ENCODE measurements around the gene EFCAB8.
A peak's percentile ranks its signal among the peaks of the same experiment; 100 is the strongest.
"Not testable (repeated sequence)": the region's sequence is repeated elsewhere in the genome, so short reads cannot be mapped to it uniquely, and the experiment has no call there.

EFCAB8 gene

GRCh38 chr20:32969356-32970114, 110.8 kb downstream of the EFCAB8 start:
- 93 to 94% methylated on average over 13 of the region's 13 CpGs for WGBS, 2 experiments
- no peak overlapping the region for H3K4me3 ChIP-seq (ENCODE audit: insufficient read depth, low read depth, low read length)
- H3K27ac ChIP-seq (ENCODE audit: insufficient read depth, low read depth, low read length, poor library complexity, severe bottlenecking) = no peak overlapping the region

DNA sequence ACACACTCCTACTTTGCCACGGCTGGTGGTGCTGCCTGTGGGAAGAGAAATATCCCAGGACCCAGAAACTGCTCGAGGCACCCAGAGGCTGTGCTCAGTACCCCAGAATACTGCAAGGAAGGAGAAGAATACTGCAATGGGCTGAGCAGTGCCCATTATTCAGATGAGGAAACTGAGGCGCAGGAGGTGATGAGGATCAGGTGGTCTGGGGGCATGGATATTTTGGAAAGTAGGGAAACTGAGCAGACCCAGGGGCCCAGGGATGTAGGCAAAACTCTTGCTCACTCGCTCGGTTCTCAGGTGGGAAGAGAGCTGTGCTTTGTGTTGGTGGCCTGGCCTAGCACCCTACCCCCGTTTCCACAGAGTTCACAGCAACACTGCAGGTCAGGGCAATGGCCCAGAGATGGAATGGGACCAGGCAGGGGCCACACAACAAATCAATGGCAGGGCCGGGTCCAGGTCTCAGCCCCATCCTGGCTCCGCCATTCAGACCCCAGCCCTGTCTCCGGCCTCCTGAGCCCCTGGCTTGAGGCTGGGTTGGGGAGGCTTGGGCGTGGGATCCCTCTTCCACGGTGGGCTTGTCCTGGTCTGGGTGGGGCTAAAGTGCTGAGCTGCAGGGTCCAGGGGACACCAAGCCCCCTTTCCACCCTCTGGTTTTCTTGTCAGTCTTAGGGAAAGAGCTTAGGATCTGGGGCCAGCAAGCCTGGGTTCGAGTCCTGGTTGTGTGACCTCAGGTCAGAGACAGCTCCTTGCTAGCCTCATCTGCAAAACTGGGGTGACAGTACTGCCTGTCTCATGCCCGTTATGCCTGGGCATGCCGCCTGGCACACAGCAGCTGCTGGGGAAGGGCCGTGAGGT, 111.6 kb downstream of the EFCAB8 start:
- H3K27me3 ChIP-seq (ENCODE audit: control insufficient read depth, insufficient read depth, low read length, poor library complexity, severe bottlenecking) = no peaks in the 10 kb centered on the region
- no peaks in the 10 kb centered on the region for H3K36me3 ChIP-seq (ENCODE audit: control insufficient read depth, insufficient read depth, low read length)
- H3K4me3 ChIP-seq (ENCODE audit: insufficient read depth, low read depth, low read length) = no peak overlapping the region
- peaks cover 26% of the 10 kb centered on the region for H3K4me1 ChIP-seq (ENCODE audit: control insufficient read depth, insufficient read depth, low read length)
- H3K9me3 ChIP-seq (ENCODE audit: control insufficient read depth, low read length) = no peaks in the 10 kb centered on the region
- 96 to 97% methylated on average over 15 of the region's 15 CpGs for WGBS, 2 experiments
- no peak overlapping the region for H3K27ac ChIP-seq (ENCODE audit: insufficient read depth, low read depth, low read length, poor library complexity, severe bottlenecking)

More at GRCh38 chr20:32969356-32970114, 110.8 kb downstream of the EFCAB8 start:
- H3K27me3 ChIP-seq (ENCODE audit: control insufficient read depth, insufficient read depth, low read length, poor library complexity, severe bottlenecking) = no peaks in the 10 kb centered on the region
- no peaks in the 10 kb centered on the region for H3K9me3 ChIP-seq (ENCODE audit: control insufficient read depth, low read length)
- H3K36me3 ChIP-seq (ENCODE audit: control insufficient read depth, insufficient read depth, low read length) = no peaks in the 10 kb centered on the region
- peaks cover 25% of the 10 kb centered on the region for H3K4me1 ChIP-seq (ENCODE audit: control insufficient read depth, insufficient read depth, low read length)

- Histone ChIP-seq H3K36me3 (ENCODE audit: control insufficient read depth, insufficient read depth, low read length) (no peaks in the 10 kb centered on the region), H3K27me3 (ENCODE audit: control insufficient read depth, insufficient read depth, low read length, poor library complexity, severe bottlenecking) (no peaks in the 10 kb centered on the region), H3K4me3 (ENCODE audit: insufficient read depth, low read depth, low read length) (no peak overlapping the region), H3K9me3 (ENCODE audit: control insufficient read depth, low read length) (no peaks in the 10 kb centered on the region), H3K4me1 (ENCODE audit: control insufficient read depth, insufficient read depth, low read length) (peaks cover 26% of the 10 kb centered on the region), H3K27ac (ENCODE audit: insufficient read depth, low read depth, low read length, poor library complexity, severe bottlenecking) (no peak overlapping the region)
- 84 to 91% methylated on average over 2 of the region's 2 CpGs for WGBS, 2 experiments
Observed at GRCh38 chr20:32970973-32971300, 112.2 kb downstream of the EFCAB8 start.

DNA sequence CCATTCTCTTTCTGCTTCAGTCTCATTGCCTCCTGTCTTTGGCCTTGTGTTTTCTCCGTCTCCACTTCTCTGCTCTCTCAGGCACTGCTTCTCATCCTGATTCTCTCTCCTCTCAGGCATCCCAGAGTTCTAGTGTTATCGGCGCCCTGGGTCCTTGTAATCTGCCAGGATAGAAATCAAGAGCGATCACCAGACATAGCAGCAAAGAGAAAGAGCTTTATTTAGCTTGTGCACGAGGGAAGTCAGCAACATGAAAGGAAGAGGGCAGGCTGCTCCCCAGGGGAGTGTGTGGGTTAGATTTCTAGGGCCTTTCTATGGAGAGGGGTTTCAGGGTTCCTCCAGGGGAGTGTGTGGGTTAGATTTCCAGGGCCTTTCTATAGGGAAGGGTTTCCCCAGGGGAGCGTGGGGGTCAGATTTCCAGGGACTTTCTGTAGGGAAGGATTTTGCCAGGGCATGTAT, 113.0 kb downstream of the EFCAB8 start:
- peak overlapping the region; percentile 9 for H3K27ac ChIP-seq (ENCODE audit: insufficient read depth, low read depth, low read length, poor library complexity, severe bottlenecking)
- H3K9me3 ChIP-seq (ENCODE audit: control insufficient read depth, low read length) = no peaks in the 10 kb centered on the region
- H3K36me3 ChIP-seq (ENCODE audit: control insufficient read depth, insufficient read depth, low read length) = no peaks in the 10 kb centered on the region
- H3K27me3 ChIP-seq (ENCODE audit: control insufficient read depth, insufficient read depth, low read length, poor library complexity, severe bottlenecking) = no peaks in the 10 kb centered on the region
- H3K4me3 ChIP-seq (ENCODE audit: insufficient read depth, low read depth, low read length) = no peak overlapping the region
- 47 to 51% methylated on average over 6 of the region's 6 CpGs for WGBS, 2 experiments
- H3K4me1 ChIP-seq (ENCODE audit: control insufficient read depth, insufficient read depth, low read length) = peaks cover 26% of the 10 kb centered on the region

DNA sequence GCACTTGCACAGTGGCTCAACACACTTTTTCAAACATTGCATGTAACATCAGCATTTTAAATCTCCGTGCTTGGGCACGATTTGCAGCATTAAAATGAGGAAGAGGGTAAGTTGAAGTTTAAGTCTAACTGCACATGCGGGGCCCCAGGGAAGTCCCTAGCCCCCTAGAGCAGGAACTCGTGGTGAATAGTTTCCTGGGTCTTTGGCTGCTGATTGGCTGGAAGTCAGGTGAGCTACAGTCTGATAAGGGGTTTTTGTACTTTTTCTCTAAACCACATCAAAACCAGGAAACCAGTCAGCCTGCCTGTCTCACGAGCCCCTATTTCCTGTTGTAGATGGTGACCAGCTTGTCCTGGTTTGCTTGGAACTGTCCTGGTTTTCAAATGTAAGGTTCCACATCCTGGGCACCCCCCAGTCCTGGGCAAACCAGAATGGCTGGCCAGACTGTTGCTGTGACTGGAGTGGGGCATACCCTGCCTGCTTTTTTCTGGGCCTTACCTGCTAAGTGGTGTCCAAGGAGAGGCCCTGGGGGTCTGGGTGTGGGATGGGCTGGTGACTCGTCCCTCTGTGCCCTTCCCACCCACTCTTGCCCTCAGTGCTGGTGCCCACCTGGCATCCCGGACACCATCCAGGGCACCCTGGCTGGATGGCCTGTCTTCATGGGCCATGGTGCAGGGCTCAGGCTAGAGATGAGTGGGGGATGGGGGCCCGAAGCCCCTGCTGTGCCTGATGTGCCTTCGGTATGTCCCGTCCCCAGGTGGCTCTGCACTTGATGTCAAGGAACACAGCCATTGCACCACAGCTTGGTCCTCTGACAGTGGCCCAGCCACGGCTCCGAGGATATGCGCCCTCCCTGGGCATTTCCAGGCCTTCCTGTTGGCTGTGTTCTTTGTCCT, 113.7 kb downstream of the EFCAB8 start:
- no peak overlapping the region for H3K4me3 ChIP-seq (ENCODE audit: insufficient read depth, low read depth, low read length)
- 81 to 84% methylated on average over 13 of the region's 13 CpGs for WGBS, 2 experiments
- no peaks in the 10 kb centered on the region for H3K9me3 ChIP-seq (ENCODE audit: control insufficient read depth, low read length)
- H3K4me1 ChIP-seq (ENCODE audit: control insufficient read depth, insufficient read depth, low read length) = peaks cover 26% of the 10 kb centered on the region
- no peaks in the 10 kb centered on the region for H3K36me3 ChIP-seq (ENCODE audit: control insufficient read depth, insufficient read depth, low read length)
- peak overlapping the region; percentile 9 for H3K27ac ChIP-seq (ENCODE audit: insufficient read depth, low read depth, low read length, poor library complexity, severe bottlenecking)
- no peaks in the 10 kb centered on the region for H3K27me3 ChIP-seq (ENCODE audit: control insufficient read depth, insufficient read depth, low read length, poor library complexity, severe bottlenecking)

GRCh38 chr20:32973077-32973717, 114.5 kb downstream of the EFCAB8 start:
- 90 to 91% methylated on average over 10 of the region's 10 CpGs for WGBS, 2 experiments
- H3K27ac ChIP-seq (ENCODE audit: insufficient read depth, low read depth, low read length, poor library complexity, severe bottlenecking) = no peak overlapping the region
- no peaks in the 10 kb centered on the region for H3K9me3 ChIP-seq (ENCODE audit: control insufficient read depth, low read length)
- H3K27me3 ChIP-seq (ENCODE audit: control insufficient read depth, insufficient read depth, low read length, poor library complexity, severe bottlenecking) = no peaks in the 10 kb centered on the region
- H3K4me3 ChIP-seq (ENCODE audit: insufficient read depth, low read depth, low read length) = no peak overlapping the region
- H3K4me1 ChIP-seq (ENCODE audit: control insufficient read depth, insufficient read depth, low read length) = peaks cover 26% of the 10 kb centered on the region
- H3K36me3 ChIP-seq (ENCODE audit: control insufficient read depth, insufficient read depth, low read length) = no peaks in the 10 kb centered on the region

DNA sequence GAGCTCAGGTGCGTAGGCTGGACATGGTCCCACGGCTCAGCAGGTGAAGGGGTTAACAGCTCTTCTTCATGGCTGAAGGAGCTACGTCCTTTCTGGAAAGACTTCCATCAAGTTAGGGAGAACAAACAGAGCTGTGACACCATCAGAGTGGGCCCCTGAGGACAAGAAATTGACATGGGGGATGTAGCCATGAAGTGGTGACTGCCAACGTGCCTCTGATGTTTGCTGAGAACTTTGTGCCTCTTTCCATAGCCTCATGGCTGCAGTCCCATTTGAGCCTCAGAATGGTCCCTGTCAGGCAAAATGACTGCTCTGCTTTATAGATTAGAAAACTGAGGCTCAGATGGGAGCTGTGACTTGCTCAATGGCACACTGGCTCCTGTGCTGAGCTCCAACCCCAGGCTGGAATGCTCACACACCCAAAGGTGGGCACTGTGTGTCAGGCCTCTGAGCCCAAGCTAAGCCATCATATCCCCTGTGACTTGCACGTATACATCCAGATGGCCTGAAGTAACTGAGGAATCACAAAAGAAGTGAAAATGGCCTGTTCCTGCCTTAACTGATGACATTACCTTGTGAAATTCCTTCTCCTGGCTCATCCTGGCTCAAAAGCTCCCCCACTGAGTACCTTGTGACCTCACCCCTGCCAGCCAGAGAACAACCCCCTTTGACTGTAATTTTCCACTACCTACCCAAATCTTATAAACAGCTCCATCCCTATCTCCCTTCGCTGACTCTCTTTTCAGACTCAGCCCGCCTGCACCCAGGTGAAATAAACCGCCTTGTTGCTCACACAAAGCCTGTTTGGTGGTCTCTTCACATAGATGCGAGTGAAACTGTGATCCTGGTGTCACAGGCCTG, 115.7 kb downstream of the EFCAB8 start:
- WGBS, 2 experiments = 72 to 75% methylated on average over 9 of the region's 9 CpGs
- H3K27ac ChIP-seq (ENCODE audit: insufficient read depth, low read depth, low read length, poor library complexity, severe bottlenecking) = not testable (repeated sequence)

GRCh38 chr20:32975121-32975520, 116.4 kb downstream of the EFCAB8 start:
- H3K4me3 ChIP-seq (ENCODE audit: insufficient read depth, low read depth, low read length); H3K9me3 ChIP-seq (ENCODE audit: control insufficient read depth, low read length); H3K27ac ChIP-seq (ENCODE audit: insufficient read depth, low read depth, low read length, poor library complexity, severe bottlenecking); H3K36me3 ChIP-seq (ENCODE audit: control insufficient read depth, insufficient read depth, low read length); H3K27me3 ChIP-seq (ENCODE audit: control insufficient read depth, insufficient read depth, low read length, poor library complexity, severe bottlenecking): not testable (repeated sequence)
- H3K4me1 ChIP-seq (ENCODE audit: control insufficient read depth, insufficient read depth, low read length) = peaks cover 26% of the 10 kb centered on the region
- 90 to 96% methylated on average over 4 of the region's 4 CpGs for WGBS, 2 experiments

More for the DNA sequence above, 115.7 kb downstream of the EFCAB8 start:
- H3K27me3 ChIP-seq (ENCODE audit: control insufficient read depth, insufficient read depth, low read length, poor library complexity, severe bottlenecking); H3K36me3 ChIP-seq (ENCODE audit: control insufficient read depth, insufficient read depth, low read length); H3K4me3 ChIP-seq (ENCODE audit: insufficient read depth, low read depth, low read length); H3K9me3 ChIP-seq (ENCODE audit: control insufficient read depth, low read length): not testable (repeated sequence)
- H3K4me1 ChIP-seq (ENCODE audit: control insufficient read depth, insufficient read depth, low read length) = peaks cover 26% of the 10 kb centered on the region

Data from ectodermal cell (in vitro differentiated cells).